GM18508 (cell line): ENCODE measurements around the gene CLDN4.
"Not testable (repeated sequence)": the region's sequence is repeated elsewhere in the genome, so short reads cannot be mapped to it uniquely, and the experiment has no call there.

Experiments
- ATAC-seq: cut with Tn5 transposase; IDR thresholded peaks from one replicate; pipeline ENCODE4 v1.9.1; 2021; ENCODE audit warnings: moderate number of reproducible peaks; ENCODE audit not compliant: insufficient read depth, unreplicated experiment

Gene CLDN4

GRCh38 chr7:73823257-73823656 lies 7.5 kb upstream of the CLDN4 start:
- no peak for ATAC-seq

DNA sequence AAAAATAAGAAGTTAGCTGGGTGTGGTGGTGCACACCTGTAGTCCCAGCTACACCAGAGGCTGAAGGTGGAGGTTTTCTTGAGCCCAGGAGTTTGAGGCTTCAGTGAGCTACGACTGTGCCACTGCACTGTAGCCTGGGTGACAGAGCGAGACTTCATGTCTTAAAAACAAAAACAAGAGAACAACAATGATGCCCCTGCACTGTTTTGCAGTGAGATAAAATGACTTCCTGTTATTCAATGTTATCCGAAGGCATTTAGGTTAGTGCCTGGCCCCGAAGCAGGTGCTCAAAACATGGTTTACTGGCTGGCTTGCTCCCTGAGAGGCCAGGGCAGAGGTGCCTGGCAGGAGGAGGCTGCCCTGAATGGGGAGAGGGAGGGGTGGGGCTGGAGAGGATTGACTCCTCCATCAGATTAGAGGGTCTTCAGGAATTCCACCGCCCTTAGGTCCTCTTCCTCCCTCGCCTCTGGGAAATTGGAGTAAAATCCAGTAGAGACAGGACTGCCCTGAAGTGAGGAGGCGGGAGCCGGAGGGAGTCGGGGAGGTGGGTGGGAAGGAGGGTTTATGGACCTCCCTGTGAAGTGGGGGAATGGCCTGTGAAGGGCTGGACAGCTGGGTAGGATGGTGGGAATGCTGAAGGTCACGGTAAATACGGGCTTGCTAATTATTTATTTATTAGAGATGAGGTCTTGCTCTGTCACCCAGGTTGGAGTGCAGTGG lies 6.8 kb upstream of the CLDN4 start:
- no peak for ATAC-seq

DNA sequence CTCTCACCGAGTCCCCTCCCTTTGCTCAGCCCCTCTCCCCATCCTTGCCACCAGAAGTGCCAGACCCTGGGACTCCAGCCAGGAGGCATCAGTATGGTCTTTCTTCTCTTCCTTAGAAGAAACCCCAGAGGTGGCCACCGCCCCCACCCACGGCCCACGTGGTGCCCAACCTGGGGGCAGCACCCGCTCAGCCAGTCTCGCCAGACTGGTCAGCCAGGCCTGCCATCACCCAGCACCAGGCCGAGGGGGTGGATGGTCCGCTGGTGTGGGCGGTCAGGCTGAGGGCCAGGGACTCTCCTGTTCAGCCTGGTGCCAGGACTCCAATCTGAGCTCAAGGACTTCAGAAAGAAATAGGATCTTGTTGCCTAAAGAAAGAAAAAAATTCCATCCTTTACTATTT lies 5.8 kb upstream of the CLDN4 start:
- no peak for ATAC-seq

DNA sequence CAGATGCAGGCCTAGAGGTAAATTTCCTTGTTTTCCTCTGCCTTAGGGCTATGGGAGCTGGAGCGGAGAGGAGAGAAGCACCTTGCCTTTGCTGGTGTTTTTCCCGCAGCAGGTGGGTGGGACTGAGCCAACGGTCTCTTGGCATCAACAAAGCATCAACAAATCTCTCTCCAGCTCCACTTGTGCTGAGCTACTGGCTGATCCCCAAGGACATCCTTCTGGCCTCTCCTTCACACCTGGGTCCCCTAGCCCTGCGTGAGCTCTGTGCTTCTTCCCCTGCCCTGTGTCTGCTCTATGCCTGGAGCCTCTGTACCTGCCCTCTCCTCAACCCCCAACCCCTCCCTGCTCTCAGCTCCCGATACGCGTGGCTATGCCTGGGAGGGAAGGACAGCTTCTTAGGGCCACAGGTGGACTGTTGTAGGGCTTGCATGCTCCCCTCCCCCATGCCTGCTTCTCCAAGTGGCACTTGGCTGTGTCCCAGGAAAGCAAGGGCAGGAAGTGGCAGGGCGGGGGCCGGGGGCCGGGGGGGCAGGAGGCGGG lies 3.2 kb upstream of the CLDN4 start:
- ATAC-seq = no peak

- no peak for ATAC-seq
Measured at GRCh38 chr7:73828107-73828803, 2.5 kb upstream of the CLDN4 start.

- no peak for ATAC-seq
Measured at GRCh38 chr7:73828972-73829371, 1.8 kb upstream of the CLDN4 start.

GRCh38 chr7:73829505-73829904 lies 1.3 kb upstream of the CLDN4 start:
- no peak for ATAC-seq

- no peak for ATAC-seq
Measured at GRCh38 chr7:73829921-73830680, 695 bp upstream of the CLDN4 start.

DNA sequence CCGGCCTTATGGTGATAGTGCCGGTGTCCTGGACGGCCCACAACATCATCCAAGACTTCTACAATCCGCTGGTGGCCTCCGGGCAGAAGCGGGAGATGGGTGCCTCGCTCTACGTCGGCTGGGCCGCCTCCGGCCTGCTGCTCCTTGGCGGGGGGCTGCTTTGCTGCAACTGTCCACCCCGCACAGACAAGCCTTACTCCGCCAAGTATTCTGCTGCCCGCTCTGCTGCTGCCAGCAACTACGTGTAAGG lies 713 bp downstream of the CLDN4 start:
- no peak for ATAC-seq

DNA sequence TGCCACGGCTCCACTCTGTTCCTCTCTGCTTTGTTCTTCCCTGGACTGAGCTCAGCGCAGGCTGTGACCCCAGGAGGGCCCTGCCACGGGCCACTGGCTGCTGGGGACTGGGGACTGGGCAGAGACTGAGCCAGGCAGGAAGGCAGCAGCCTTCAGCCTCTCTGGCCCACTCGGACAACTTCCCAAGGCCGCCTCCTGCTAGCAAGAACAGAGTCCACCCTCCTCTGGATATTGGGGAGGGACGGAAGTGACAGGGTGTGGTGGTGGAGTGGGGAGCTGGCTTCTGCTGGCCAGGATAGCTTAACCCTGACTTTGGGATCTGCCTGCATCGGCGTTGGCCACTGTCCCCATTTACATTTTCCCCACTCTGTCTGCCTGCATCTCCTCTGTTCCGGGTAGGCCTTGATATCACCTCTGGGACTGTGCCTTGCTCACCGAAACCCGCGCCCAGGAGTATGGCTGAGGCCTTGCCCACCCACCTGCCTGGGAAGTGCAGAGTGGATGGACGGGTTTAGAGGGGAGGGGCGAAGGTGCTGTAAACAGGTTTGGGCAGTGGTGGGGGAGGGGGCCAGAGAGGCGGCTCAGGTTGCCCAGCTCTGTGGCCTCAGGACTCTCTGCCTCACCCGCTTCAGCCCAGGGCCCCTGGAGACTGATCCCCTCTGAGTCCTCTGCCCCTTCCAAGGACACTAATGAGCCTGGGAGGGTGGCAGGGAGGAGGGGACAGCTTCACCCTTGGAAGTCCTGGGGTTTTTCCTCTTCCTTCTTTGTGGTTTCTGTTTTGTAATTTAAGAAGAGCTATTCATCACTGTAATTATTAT lies 1.2 kb downstream of the CLDN4 start:
- no peak for ATAC-seq

DNA sequence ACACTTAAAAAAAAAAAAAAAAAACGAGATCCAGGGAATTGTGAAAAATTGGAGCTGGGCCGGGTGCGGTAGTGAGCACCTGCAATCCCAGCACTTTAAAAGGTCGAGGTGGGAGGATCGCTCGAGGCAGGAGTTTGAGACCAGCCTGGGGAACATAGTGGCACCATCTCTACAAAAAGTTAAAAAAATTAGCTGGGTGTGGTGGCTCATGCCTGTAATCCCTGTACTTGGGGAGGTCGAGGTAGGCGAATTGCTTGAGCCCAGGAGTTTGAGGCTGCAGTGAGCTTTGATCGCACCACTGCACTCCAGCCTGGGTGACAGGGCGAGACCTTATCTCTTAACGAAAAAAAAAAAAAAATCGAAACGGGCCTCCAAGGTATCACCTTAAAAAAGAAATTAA lies 2.0 kb downstream of the CLDN4 start:
- ATAC-seq = no peak

DNA sequence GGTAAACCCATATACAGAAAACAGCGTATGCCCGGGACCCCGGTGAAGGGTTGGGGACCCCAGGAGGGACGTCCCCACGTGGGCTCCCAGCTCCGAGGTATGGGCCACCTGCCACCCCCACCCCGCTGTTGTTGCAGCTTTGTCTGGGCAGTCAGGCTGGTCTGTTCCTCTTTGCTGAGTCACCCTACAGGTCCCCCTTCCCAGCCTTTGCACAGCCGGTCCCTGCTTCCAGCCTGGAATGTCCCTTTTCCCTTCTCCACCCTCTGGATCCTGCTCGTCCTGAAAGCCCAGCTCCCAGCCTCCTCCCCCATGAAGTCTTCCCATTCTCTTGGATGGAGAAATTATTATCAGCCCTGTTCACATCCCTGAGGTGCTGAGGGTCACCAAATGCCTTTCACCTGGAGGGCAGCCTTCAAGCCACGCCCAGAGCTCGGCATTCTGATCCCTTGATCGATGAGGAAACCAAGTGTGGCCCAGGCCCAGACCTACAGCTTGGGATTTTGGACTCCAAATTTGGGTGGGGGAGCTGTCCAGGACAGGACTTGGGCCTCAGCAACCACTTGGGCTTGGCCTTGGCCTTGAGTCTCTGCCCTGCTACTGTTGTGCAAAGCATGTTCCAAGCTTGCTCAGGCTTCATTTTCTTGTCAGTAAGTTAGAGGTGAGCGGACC lies 2.6 kb downstream of the CLDN4 start:
- ATAC-seq = no peak

DNA sequence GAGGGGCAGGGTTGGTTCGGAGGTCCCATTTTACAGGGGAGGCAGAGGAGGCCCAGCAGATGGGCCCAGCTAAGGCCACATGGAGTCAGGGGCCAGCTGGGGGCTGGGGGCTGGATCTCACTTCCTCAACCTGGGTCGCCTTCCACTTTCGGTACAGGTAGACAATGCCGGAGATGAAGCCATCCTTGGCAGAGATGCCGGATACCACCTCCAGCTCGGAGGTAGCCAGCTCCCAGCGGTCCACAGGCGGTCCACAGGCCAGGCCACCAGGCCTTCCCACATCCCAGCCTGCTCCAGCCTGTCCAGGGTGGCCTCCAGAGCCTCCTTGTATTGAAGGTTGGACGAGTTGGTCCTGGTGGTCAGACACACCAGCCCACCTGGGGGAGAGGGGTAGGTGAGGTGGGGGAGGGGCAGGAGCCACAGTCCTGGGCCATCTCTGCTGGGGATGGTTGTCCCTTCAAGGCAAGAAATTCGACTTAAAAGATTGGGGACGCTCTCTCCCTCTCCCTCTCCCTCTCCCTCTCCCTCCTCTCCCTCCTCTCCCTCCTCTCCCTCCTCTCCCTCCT lies 3.9 kb downstream of the CLDN4 start:
- ATAC-seq = no peak

DNA sequence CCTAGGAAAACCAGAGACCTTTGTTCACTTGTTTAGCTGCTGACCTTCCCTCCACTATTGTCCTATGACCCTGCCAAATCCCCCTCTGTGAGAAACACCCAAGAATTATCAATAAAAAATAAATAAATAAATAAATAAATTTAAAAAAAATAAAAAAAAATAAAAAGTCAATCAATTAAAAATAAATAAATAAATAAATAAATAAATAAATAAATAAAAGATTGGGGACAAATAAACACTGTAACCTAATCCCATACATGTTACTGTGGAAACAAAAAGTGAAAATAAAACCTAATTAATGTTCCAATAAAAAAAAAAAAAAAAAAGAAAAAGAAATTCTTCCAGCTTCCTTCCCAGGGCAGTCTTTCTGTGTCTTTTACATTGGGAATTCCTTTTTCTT lies 6.4 kb downstream of the CLDN4 start:
- not testable (repeated sequence) for ATAC-seq

- no peak for ATAC-seq
Measured at GRCh38 chr7:73838642-73839041, 7.8 kb downstream of the CLDN4 start.

GRCh38 chr7:73839290-73839689 lies 8.5 kb downstream of the CLDN4 start:
- ATAC-seq = no peak

GRCh38 chr7:73839743-73840714 lies 9.2 kb downstream of the CLDN4 start:
- ATAC-seq = no peak

- no peak for ATAC-seq
Measured at GRCh38 chr7:73840715-73841379, 10.1 kb downstream of the CLDN4 start.
